HuH-7 (cell line): ENCODE data around the gene A1BG.
"Not testable (repeated sequence)": the region's sequence is repeated elsewhere in the genome, so short reads cannot be mapped to it uniquely, and the experiment has no call there.

Experiments used
- DNase-seq: peaks from one replicate; pipeline ENCODE4 v3.0.0; 2011; ENCODE audit warnings: low spot score

The A1BG gene

DNA sequence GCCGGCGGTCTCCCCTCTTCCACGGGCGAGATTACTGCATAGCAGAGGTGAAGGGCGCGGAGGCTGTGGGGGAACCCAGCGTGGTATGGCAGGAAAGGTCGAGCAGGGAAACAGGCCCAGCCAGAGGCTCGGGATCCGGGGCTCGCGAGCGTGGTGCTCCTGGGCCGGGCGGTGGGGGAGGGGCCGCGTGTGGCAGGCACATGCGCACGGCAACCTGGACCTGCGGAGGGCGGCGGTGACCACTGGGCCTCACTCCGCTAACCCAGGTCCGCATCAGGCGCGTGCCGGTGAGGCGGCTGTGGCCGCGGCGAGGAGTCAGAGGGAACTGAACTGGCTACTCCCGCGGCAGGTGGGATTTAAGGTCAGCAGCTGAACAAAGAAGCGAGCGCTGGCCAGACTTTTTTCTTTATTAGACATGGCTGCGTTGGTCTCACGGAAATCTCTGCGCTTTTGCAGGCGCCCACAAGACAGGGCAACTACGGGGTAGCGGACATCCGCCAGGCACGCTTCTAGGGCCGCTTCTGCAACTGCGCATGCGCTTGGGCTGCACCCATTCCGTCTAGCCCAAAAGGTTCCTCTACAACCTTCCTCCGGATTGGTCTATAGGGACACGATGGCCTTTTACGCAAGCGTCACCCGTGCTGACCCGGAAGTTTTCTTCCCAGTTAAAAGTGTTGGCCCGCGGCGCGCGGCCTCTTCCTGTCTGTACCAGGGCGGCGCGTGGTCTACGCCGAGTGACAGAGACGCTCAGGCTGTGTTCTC, 33.5 kb upstream of the A1BG start, which contains the start of gene RPS5:
Gene RPS5 (plus strand): TSS at position 694 of the 762 bp plus-strand sequence. CDS start 869 bp downstream, outside the sequence.
- DNase-seq: peak; percentile 99

DNA sequence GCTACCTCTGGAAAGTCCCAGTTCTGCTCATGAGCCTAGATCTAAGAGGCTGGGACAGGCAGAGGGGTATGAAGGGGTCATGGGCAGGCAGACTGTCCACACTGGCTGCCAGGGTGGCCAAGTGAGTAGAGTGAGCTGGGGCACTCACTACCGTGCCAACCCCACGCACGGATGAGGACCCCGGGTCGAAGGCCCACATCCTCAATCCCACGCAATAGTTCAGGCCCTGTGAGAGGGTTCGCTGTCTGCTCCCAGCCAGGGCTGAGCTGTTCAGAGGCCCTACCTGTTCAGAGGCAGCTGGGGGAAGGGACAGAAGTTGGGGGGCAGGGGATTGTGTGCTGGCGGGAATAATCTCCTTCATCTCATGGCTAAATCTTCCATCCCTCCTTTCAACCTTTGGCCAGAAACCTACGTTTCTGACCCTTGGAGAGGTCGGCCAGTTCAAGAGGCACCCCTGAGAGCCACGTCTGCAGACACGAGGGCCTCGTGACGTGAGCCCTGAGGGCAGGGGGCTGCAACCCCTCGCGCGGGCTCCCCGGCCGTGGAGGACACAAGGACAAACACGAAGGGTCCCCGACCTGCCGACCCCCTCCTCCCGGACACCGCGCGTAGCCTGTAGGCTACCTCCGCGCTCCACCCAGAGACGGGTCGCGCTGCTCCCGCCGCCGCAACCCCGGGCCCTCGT, 32.7 kb upstream of the A1BG start:
- DNase-seq: no peak

DNA sequence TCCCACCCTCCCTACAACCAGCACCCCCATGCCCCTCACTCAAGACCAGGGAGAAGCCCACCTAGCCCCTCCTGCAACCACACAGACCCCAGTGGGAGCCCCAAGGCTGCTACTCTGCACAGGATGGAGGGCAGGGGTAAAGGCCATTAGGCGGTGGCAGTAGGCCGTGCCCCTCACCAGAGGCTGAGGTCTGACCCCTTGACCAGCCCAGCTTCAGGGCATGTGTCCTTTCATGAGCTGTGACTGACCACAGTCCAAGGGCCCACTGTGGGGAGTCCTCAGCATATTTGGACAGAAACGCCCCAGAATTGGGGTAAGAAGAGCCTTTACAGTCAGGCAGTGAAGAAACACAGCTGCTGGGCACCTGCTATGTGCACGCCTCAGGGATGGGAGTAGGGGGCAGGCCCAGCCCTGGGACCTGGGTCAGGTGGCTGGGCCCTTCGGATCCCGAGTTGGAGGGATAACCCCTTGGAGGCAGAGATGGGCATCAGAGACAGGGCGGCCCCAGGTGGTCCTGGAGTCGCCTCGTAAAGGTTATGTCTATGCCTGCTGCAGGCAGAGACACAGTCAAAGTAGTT, 32.1 kb upstream of the A1BG start:
- DNase-seq: no peak

DNA sequence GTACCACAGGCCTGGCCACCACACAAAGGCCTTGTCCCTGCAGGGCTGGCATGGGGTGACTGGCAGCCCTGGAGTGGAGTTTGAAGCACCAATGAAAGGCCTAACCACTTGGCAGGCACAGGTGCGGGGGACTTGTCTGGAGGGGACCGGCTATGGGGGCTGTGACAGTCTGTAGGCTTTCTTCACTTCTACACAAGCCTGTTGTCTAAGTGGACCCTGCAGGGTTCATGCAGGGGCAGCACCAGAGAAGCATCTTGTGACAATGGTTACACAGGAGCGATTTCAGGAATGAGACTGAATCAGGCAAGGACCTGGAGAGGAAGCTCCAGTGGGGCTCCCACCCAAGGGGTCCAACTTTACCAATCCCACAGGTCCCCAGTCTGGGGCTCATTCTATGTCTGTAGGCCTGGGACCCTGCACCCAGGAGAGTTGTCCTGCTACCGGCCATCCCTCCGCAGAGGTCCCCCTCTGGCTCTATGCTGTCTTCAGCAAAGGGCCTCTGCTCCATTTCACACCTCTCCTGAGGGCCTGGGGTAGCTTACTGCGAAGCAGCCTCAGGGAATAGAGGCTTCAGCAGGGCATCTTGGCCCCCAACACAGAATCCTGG, 29.8 kb upstream of the A1BG start:
- DNase-seq: no peak

DNA sequence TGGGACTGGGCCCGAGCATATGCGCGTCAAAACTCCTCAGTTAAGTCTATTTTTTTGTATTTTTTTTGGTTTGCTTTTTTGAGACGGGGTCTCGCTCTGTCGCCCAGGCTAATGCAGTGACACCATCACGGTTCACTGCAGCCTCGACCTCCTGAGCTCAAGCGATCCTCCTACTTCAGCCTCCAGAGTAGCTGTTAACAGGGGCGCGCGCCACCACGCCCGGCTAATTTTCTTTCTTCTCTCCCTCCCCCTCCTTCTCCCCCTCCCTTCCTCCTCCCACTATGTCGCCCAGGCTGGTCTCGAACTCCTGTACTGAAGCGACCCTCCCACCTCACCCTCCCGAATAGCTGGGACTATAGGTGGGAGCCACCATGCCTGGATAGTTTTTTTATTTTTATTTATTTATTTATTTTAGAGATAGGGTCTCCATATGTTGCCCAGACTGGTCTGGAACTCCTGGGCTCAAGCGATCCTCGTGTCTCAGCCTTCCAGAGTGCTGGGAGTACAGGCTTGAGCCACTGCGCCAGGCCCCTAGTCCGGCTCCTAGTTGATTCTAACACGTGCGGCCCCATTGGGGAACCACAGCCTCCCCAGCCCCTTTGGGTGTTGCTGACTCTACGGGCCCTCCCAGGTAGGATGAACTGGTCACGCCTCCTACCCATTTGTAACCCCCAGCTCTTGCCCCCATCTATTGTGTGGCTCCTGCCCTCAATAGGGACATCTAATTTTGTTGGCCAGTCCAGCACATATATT, 28.3 kb upstream of the A1BG start:
- no peak for DNase-seq

DNA sequence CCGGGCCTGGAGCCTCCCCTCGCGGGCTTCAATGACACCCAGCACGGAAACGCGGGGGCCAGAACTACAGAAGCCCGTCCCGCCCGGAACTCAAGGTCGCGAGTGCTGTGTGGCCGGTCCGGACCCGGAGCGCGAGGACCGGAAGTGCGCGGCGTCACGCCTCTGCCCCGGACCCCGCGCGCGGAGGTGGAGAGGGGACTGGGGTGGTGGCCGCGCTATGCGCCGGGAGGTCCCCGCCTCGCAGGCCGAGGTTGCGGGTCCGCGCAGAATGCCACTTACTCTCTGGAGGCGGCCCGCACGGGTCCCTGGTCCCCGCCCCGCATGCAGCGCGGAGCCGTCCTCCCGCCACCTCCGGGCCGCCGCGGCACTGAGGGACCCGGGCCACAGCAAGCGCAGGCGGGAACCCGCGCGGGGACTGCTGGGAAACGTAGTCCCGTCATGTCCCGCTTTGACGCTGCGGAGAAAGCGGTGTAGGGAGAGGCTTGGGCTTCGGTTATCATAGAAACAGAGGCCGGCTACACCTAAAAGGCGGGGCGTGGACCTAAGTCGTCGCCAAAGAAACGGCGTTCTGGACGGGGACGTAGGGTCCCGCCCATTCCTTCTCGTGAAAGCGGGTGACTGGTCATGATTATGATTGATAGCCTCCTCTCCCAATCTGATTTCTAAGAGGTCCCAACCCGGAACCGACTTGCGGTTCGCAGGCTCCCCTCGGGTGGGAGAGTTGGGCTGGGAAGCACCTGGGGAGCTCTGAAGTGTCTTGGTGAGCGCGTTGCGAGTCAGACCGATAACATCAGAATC, 27.6 kb upstream of the A1BG start, which contains the start of gene ZNF837:
Gene ZNF837 (minus strand): TSS at position 369 of the 798 bp plus-strand sequence. CDS start 11,698 bp downstream, outside the sequence.
- peak; percentile 97 for DNase-seq

DNA sequence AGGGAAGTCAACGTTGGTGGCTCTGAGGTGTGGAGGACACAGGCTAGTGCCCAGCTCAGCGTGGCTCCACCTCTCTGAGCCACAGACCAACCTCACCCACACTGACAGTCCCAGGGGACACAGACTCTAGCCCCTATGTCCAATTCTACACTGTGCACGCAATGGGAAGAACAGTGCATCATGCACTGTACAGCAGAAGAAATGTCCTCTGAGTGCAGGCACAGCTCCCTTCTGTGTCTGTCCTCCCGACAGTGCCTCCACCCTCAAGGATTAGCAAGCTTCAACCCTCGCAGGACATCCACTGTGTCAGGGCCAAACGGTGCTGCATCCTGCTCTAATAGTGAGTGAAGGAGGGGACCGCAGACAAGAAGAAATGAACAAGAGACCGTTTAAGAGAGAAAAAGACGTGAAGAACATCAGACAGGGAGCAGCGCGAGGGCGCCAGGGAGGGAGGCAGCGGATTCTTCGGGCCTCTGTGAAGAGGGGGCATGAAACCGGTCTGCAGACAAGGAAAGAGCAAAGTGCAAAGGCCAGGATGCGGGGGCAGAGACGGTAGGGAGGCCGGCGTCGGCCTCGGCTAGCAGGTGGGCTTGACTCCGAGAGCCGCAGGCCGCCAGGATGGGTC, 26.9 kb upstream of the A1BG start:
- no peak for DNase-seq

DNA sequence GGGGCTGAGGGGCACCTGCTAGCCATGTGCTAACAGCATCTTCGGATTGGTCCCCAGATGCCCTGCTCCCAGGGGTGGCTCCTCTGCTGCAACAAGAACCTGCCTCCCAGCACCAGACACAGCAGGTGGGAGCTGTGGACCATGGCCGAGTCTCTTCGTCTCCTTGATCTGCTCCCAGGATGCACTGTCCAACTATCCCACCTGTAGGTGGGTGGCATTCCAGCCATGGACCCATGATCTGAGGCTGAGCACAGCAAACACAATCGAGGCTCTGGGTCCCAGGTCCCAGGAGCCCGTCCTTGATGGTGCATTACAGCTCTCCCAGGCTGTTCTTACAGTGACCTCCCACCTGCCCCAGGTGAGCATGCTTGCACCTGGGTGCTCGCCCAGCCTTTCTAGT, 26.0 kb upstream of the A1BG start:
- no peak for DNase-seq

DNA sequence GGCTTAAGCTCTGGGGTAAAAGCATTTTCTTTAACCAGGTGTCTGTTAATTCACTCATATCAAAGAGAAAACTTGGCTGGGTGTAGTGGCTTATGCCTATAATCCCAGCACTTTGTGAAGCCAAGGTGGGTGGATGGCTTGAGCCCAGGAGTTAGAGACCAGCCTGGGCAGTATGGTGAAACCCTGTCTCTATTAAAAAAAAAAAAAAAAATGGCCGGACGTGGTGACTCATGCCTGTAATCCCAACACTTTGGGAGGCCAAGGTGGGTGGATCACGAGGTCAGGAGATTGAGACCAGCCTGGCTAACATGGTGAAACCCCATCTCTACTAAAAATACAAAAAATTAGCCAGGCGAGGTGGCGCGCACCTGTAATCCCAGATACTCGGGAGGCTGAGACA, 23.4 kb upstream of the A1BG start:
- DNase-seq: not testable (repeated sequence)

DNA sequence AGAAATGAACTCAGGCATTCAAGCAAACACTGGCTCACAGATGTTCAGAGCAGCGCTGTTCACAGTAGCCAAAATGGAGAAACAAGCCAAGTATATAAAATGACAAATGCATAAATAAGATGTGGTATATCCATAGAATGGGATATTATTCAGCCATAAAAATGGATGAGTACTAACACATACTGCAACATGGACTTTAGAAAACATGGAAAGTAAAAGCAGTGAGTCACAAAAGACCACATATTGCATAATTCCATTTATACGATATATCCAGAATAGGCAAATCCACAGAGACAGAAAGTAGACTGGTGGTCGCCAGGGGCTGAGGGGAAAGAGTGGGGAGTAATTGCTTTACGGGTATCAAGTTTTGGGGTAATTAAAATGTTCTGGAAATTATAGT, 20.9 kb upstream of the A1BG start:
- DNase-seq: no peak

DNA sequence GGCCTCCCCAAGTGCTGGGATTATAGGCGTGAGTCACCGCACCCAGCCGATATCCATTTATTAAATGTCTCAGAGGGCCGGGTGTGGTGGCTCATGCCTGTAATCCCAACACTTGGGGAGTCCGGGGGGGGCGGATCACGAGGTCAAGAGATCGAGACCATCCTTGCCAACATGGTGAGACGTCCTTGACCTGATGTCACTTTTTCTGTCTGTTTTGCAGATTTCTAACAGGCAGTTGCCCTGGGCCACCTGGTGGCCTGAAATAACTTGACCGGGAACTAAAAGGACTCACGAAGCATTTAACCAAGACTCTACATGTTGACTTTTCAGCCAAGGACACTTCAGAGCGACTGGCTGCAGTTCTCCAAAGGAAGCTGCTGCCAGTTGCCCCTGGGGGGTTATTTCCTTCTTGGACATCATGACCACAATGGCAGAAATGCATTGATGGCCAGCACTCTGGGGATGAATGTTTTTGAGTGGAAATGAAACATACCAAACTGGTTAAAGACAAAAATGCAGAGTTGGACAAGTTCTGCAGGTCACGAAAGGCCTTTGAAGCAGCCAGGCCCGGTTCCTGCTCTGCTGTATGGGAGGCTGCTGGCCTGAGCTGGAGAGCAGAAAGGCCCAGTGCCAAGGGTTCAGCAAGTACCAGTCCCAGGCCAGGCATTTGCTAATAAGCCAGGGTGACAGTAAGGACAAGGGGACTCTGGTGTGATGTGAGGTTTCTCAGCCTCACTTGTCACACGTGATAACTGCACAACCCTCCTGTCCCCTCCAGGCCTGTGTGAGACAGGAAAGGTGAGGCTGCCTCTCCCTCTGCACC, 19.2 kb upstream of the A1BG start:
- no peak for DNase-seq

DNA sequence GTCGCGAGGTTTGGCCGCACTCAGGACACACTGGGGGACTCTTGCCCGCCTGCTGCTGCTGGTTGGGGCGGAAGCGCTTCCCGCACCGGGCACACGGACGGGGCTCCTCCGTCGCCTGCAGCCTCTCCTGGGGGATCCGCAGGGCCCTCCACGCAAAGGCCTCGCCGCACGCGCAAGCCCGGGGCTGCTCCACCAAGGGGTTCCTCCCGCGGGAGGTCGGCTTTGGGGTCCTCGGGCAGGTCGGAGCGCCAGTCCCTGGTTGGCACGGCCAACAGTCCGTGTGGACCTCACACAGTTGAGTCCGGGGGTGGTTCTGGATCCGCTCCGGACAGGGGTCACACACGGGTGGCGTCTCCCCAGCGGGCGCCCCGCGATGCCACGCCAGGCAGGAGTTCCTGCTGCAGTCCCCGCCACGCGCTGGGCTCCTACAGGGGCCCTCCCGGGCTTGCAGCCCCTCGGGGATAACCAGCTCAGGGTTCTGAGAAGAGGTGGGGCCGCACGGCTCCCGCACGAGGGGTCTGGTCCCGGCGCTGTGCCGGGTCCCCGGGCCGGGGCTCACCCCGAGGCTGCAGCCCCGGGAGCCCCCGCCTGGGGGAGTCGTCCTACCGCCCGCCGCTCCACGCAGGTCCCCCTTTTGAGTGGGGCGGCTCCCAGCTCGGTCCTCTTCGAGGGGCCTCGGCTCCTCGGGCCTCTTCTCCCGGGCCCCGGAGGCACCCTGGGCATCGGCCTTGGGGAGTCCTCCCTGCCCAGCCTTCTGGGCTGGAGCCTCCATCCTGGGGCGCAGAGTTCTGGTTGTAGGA, 15.5 kb upstream of the A1BG start:
- no peak for DNase-seq

DNA sequence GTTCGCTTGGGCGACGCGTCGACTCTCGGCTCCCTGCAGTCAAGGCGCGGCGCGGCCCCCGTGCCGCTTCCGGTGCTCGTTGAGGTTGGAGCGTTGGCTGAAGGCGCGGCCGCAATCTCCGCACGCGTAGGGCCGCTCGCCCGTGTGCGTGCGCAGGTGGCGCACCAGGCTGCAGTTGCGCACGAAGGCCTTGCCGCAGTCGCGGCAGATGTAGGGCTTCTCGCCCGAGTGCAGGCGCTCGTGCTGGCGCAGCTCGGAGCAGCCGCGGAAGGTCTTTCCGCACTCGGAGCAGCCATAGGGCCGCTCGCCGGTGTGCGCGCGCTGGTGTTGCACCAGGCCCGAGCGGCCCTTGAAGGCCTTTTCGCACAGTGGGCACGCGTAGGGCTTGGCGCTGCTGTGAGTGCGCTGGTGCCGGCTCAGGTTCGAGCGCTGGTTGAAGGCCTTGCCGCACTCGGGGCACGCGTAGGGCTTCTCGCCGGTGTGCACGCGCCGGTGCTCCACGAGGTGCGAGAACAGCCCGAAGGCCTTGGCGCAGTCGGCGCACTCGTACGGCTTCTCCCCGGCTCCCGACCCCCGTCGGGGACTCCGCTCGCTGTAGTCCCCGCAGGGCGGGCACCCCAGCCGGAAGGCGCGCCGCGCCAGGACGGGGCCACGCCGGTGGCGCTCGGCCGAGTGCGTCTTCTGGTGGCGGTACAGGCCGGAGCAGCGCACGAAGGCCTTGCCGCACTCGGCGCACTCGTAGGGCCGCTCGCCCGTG, 14.6 kb upstream of the A1BG start:
- no peak for DNase-seq

DNA sequence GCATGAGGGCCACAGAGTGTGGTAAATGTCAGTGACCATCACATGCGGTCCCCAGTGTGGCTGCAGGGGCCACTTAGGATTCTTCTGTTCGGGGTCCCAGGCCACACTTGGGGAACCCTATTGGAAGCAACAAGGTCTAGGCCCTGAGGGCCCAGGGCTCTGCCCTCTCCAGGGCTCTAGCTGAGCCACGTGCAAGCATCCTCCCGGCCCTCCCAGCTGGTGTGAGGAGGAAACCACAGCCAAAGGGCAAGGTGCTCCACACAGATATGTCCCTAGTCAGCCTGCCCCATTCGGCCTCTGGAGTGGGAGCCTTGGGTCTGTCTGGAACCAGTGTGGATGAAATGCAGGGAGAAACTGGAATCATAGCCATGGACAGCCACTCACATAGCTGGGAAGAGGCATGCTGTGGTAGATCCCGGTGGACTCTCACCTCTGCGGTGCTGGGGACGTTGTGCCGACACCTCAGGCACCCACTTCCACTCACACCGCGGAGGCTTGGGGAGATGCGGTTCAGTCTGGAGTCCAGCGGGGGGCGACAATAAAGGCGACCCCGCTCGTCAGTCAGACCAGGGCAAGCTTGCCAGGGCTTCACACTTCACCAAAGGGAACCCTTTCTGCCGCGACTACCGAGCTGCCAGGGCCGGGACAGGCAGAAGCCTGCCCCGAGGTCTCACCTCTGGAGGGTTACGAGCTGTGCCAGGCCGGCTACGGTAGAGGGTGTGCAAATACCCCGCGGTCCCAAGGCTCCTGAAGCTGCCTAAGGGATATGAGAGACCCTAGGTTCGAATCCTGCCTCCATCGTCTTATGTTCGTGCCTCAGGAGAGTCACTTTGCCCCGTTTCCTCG, 13.5 kb upstream of the A1BG start:
- no peak for DNase-seq

DNA sequence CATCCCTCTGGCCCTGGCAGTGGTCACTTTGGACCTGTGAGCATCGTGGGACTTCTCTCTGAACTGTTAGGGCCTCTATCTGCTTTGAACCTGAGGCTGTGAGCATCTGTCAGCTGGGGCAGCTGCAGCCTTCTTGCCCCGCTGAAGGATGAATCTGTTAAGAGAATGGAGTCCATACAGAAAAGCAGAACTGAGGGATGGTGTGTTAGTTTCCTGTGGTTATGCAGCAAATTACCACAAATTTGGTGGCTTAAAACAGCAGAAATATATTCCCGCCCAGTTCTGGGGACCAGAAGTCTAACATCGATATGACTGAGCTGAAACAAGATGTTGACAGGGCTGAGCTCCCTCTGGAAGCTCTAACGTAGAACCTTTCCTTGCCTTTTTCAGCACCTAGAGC, 10.9 kb upstream of the A1BG start:
- no peak for DNase-seq

DNA sequence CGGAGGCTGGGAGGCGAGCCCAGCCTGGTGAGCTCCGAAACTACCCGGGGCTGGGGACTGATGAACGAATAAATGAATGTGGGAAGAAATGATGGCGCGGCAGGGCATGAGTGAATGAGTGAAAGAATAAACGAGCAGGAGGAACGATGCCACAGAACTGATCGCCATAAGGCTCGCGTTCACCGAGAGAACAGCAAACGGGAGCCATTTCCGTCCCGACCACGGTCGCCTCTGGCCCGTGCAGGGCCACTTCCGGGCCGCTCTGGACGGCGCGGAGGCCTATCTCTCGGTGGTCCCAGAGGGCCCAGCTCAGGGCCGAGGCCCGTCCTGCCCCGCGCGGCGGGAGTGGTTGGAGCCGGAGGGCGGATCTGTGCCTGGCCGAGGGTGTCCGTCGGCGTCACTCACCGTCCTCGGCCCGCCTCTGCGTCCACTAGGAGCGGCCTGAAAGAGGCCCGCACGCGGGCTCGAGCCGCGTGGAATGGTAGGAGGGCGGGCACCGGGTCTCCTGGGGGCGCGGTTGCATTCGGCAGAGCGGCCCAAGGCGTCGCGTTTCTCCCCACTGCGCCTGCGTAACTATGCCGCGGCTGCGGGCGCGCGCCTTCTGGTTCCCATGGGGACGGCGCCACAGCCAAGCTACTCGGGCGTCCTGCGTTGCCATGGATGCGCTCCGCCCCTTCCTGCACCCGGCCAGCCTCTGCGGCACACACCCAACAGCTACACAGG, 9.1 kb upstream of the A1BG start, which contains the start of gene ZNF497:
Gene ZNF497 (minus strand): TSS at position 480 of the 723 bp plus-strand sequence. CDS start 5,116 bp downstream, outside the sequence.
- DNase-seq: peak; percentile 99
